CD14-positive monocyte (primary cell): ENCODE data around the gene TCF21. TPM values are rescaled to one million over a fixed set of nuclear protein-coding genes. Genes with fewer than 3 reads are reported as not detected.

Experiments used
- DNase-seq, 3 donors: peaks; one replicate each; pipeline ENCODE4 v3.0.0-alpha.2; 2011 to 2022
- H2AFZ ChIP-seq: 2 replicates; pipeline ENCODE4 v1.6.0; 2012; ENCODE audit warnings: mild to moderate bottlenecking, low read depth, low read length, inconsistent platforms; ENCODE audit not compliant: insufficient read depth, poor library complexity, severe bottlenecking
- H3K27ac ChIP-seq, 2 donors: 1 replicate in 1 of 2; 2 replicates in 1 of 2; pipeline ENCODE4 v1.5.1; 2012 to 2013; ENCODE audit warnings: low read length in 2 of 2, control low read depth in 1 of 2, inconsistent platforms in 1 of 2, low read depth in 1 of 2, mild to moderate bottlenecking in 1 of 2
- H3K27me3 ChIP-seq, 2 donors: one replicate each; pipeline versions ENCODE4 v1.6.0 to v1.6.1; 2011 to 2013; ENCODE audit warnings: low read length in 2 of 2; ENCODE audit not compliant: control insufficient read depth in 2 of 2, insufficient read depth in 2 of 2
- H3K36me3 ChIP-seq, 2 donors: replicated peaks in 1 of 2; 1 replicate in 1 of 2; 2 replicates in 1 of 2; pipeline versions ENCODE4 v1.5.1 to v1.6.1; 2012 to 2013; ENCODE audit warnings: low read length in 2 of 2, control low read depth in 1 of 2, inconsistent platforms in 1 of 2, mild to moderate bottlenecking in 1 of 2; ENCODE audit not compliant: insufficient read depth in 2 of 2, control insufficient read depth in 1 of 2
- H3K4me1 ChIP-seq, 2 donors: 1 replicate in 1 of 2; 2 replicates in 1 of 2; pipeline versions ENCODE4 v1.5.1 to v1.6.1; 2012 to 2013; ENCODE audit warnings: low read length in 2 of 2, control low read depth in 1 of 2, inconsistent platforms in 1 of 2, mild to moderate bottlenecking in 1 of 2, moderate library complexity in 1 of 2; ENCODE audit not compliant: insufficient read depth in 2 of 2, control insufficient read depth in 1 of 2
- H3K4me2 ChIP-seq: replicated peaks from 2 replicates; pipeline ENCODE3; 2012; ENCODE audit warnings: low read length, moderate library complexity, mild to moderate bottlenecking; ENCODE audit not compliant: poor library complexity, severe bottlenecking; ENCODE audit errors: extremely low read depth
- H3K4me3 ChIP-seq, 3 experiments: fragments of 200-600 bp in 1 of 3; sonication (generic) in 1 of 3; replicated peaks in 1 of 3; 1 replicate in 2 of 3; 2 replicates in 1 of 3; pipeline ENCODE4 v1.5.1; 2011 to 2013; ENCODE audit warnings: low read length in 3 of 3, mild to moderate bottlenecking in 3 of 3, control low read depth in 2 of 3, low read depth in 2 of 3, inconsistent platforms in 1 of 3, moderate library complexity in 1 of 3
- H3K79me2 ChIP-seq: 2 replicates; pipeline ENCODE4 v1.6.0; 2012; ENCODE audit warnings: mild to moderate bottlenecking, control low read depth, inconsistent platforms, low read length, moderate library complexity; ENCODE audit not compliant: insufficient read depth
- H3K9ac ChIP-seq: 2 replicates; pipeline ENCODE4 v1.6.0; 2017; ENCODE audit warnings: low read length, mild to moderate bottlenecking; ENCODE audit not compliant: insufficient read depth, poor library complexity, severe bottlenecking
- H3K9me3 ChIP-seq, 2 donors: replicated peaks in 1 of 2; 1 replicate in 1 of 2; 2 replicates in 1 of 2; pipeline versions ENCODE4 v1.5.1 to v1.6.1; 2012 to 2013; ENCODE audit warnings: low read length in 2 of 2, control low read depth in 1 of 2; ENCODE audit not compliant: control insufficient read depth in 1 of 2, insufficient read depth in 1 of 2
- H4K20me1 ChIP-seq: 2 replicates; pipeline ENCODE4 v1.6.0; 2012; ENCODE audit warnings: mild to moderate bottlenecking, low read length, control low read depth, moderate library complexity; ENCODE audit not compliant: insufficient read depth
- H3K27ac Mint-ChIP-seq, 7 donors: one replicate each; pipeline ENCODE4 v1.8.0; 2020; ENCODE audit warnings: mild to moderate bottlenecking in 7 of 7, mixed read lengths in 7 of 7, moderate library complexity in 6 of 7, inconsistent platforms in 2 of 7
- H3K27me3 Mint-ChIP-seq, 3 donors: one replicate each; pipeline ENCODE4 v1.8.0; 2021 to 2022; ENCODE audit warnings: low read depth in 3 of 3, mild to moderate bottlenecking in 3 of 3, mixed read lengths in 3 of 3, moderate library complexity in 3 of 3, inconsistent platforms in 1 of 3
- H3K36me3 Mint-ChIP-seq, 2 donors: one replicate each; pipeline ENCODE4 v1.8.0; 2020; ENCODE audit warnings: mixed read lengths in 2 of 2, inconsistent platforms in 1 of 2, mild to moderate bottlenecking in 1 of 2
- H3K4me1 Mint-ChIP-seq: one replicate; pipeline ENCODE4 v1.8.0; 2020; ENCODE audit warnings: mild to moderate bottlenecking, mixed read lengths
- H3K4me3 Mint-ChIP-seq, 2 donors: one replicate each; pipeline ENCODE4 v1.8.0; 2020; ENCODE audit warnings: mild to moderate bottlenecking in 2 of 2, mixed read lengths in 2 of 2, moderate library complexity in 1 of 2
- H3K9me3 Mint-ChIP-seq, 7 donors: one replicate each; pipeline ENCODE4 v1.8.0; 2020 to 2022; ENCODE audit warnings: mixed read lengths in 7 of 7, mild to moderate bottlenecking in 6 of 7, moderate library complexity in 6 of 7, inconsistent platforms in 2 of 7
- WGBS: methylation state at CpG from one replicate; pipeline ENCODE4 v1.1.5; 2013; ENCODE audit warnings: missing lambda C conversion rate; ENCODE audit not compliant: insufficient coverage; 5-methylcytosine and 5-hydroxymethylcytosine counted together
- intact Hi-C, 2 donors: fragments of 100-400 bp; cut with micrococcal nuclease; formaldehyde crosslinking; loops; one replicate each; pipeline versions ENCODE4 v1.15.0 to v1.15.1; 2023
- polyA plus RNA-seq, 3 donors: library from polyadenylated mRNA; depleted of rRNA in 1 of 3; unstranded in 2 of 3; stranded (reverse) in 1 of 3; fragments of 300-500 nt in 2 of 3; fragments of >200 nt in 1 of 3; fragmentation: Illumina TruSeq in 2 of 3; gene quantifications; 1 replicate in 2 of 3; 2 replicates in 1 of 3; pipeline ENCODE4 v1.2.3, GENCODE V29; 2012 to 2021
- TF ChIP-seq, protein P1 (sequence below): fragments of 200-600 bp; IDR thresholded peaks from one replicate; pipeline ENCODE4 v1.8.0; 2022; ENCODE audit warnings: antibody characterized with exemption, mild to moderate bottlenecking

TCF21 gene
- polyA plus RNA-seq, 3 donors, result not detected

DNA sequence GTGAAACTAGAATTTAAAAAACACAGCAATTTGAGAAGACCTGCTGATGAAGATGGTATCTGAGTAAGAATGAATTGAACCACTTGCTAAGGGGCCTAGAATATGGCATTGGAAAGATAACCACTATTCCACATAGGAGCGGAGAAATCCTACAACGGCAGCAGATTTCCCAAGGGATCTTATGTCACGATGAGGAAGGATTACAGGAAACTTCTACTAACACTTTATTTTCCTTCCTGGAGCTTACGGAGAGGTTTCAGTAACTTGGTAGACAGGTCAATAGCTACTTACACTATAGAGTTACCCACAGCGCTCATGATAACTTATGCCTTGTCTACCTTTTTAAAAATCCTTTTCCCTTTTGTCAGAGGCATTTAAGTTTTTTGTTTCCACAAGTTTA lies 11.8 kb upstream of the TCF21 start:
- H3K27ac ChIP-seq, result no peak overlapping the region
- no peak overlapping the region for H2AFZ ChIP-seq
- no peak overlapping the region for H3K9ac ChIP-seq
- Mint-ChIP-seq H3K9me3 (no peaks in the 10 kb centered on the region), H3K36me3 (no peaks in the 10 kb centered on the region), H3K27me3 (peaks cover 12 to 27% (median 14%) of the 10 kb centered on the region in 3 donors), H3K4me1 (no peaks in the 10 kb centered on the region), H3K4me3 (peak overlapping the region in 1 of 2 donors; percentile 15), H3K27ac (no peak overlapping the region)
- WGBS, result 60% methylated on average over 2 of the region's 5 CpGs
- no peaks in the 10 kb centered on the region for H3K9me3 ChIP-seq
- no peak overlapping the region for H3K4me2 ChIP-seq
- H3K27me3 ChIP-seq, result peaks cover 11 to 24% of the 10 kb centered on the region in 2 donors
- no peaks in the 10 kb centered on the region for H3K79me2 ChIP-seq
- H3K4me1 ChIP-seq, result no peaks in the 10 kb centered on the region
- no peak for DNase-seq
- TF ChIP-seq, protein P1, sequence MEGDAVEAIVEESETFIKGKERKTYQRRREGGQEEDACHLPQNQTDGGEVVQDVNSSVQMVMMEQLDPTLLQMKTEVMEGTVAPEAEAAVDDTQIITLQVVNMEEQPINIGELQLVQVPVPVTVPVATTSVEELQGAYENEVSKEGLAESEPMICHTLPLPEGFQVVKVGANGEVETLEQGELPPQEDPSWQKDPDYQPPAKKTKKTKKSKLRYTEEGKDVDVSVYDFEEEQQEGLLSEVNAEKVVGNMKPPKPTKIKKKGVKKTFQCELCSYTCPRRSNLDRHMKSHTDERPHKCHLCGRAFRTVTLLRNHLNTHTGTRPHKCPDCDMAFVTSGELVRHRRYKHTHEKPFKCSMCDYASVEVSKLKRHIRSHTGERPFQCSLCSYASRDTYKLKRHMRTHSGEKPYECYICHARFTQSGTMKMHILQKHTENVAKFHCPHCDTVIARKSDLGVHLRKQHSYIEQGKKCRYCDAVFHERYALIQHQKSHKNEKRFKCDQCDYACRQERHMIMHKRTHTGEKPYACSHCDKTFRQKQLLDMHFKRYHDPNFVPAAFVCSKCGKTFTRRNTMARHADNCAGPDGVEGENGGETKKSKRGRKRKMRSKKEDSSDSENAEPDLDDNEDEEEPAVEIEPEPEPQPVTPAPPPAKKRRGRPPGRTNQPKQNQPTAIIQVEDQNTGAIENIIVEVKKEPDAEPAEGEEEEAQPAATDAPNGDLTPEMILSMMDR, result no peak
- no peak overlapping the region for H3K4me3 ChIP-seq
- H4K20me1 ChIP-seq, result no peaks in the 10 kb centered on the region
- intact Hi-C loops, result no loop called here
- no peaks in the 10 kb centered on the region for H3K36me3 ChIP-seq

DNA sequence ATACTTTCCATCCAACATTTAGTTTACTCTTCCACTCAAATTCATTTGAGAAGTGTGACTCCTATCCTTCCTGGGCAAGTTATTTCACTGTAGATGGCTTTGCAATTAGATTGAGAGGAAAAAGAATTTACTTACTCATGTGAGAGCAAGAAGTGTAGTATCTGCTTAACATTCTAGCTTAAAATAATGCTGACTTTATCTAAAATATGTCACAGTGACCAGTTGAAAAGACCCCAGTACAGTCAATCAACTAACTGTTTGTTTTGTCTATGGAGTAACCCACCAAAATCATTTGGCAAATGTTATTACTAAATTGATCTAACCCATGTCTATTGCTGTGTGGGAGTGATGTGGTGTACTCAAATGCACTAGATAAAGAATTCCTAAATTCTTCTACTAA lies 8.9 kb upstream of the TCF21 start:
- Mint-ChIP-seq H3K9me3 (peaks cover 0 to 4% (median 0%) of the 10 kb centered on the region in 7 donors), H3K27me3 (peaks cover 16 to 31% (median 30%) of the 10 kb centered on the region in 3 donors), H3K36me3 (no peaks in the 10 kb centered on the region), H3K27ac (peak overlapping the region in 1 of 7 donors; percentile 50), H3K4me3 (no peak overlapping the region), H3K4me1 (no peaks in the 10 kb centered on the region)
- H3K9ac ChIP-seq, result no peak overlapping the region
- peaks cover 14 to 37% of the 10 kb centered on the region in 2 donors for H3K27me3 ChIP-seq
- no peaks in the 10 kb centered on the region for H3K4me1 ChIP-seq
- DNase-seq, result no peak
- no peaks in the 10 kb centered on the region for H3K79me2 ChIP-seq
- H3K9me3 ChIP-seq, result no peaks in the 10 kb centered on the region
- TF ChIP-seq, protein P1, result no peak
- H4K20me1 ChIP-seq, result no peaks in the 10 kb centered on the region
- H3K27ac ChIP-seq, result no peak overlapping the region
- intact Hi-C loops, result no loop called here
- H3K36me3 ChIP-seq, result no peaks in the 10 kb centered on the region
- H2AFZ ChIP-seq, result no peak overlapping the region
- H3K4me2 ChIP-seq, result no peak overlapping the region
- H3K4me3 ChIP-seq, result no peak overlapping the region
